HUES48 (cell line): Measurements from ENCODE around the gene DGUOK.
"Not testable (repeated sequence)": the region's sequence is repeated elsewhere in the genome, so short reads cannot be mapped to it uniquely, and the experiment has no call there.

Experiments
- H3K27ac ChIP-seq: one replicate; pipeline ENCODE4 v1.7.0; 2013; ENCODE audit warnings: low read depth, low read length, inconsistent platforms
- H3K27me3 ChIP-seq: 2 replicates; pipeline ENCODE4 v1.6.1; 2013; ENCODE audit warnings: mild to moderate bottlenecking, low read length; ENCODE audit not compliant: control insufficient read depth, insufficient read depth
- H3K36me3 ChIP-seq: 2 replicates; pipeline ENCODE4 v1.6.1; 2013; ENCODE audit warnings: low read length; ENCODE audit not compliant: control insufficient read depth, insufficient read depth
- H3K4me1 ChIP-seq: 2 replicates; pipeline ENCODE4 v1.6.1; 2013; ENCODE audit warnings: mild to moderate bottlenecking, low read length; ENCODE audit not compliant: control insufficient read depth, insufficient read depth
- H3K4me3 ChIP-seq: 2 replicates; pipeline ENCODE4 v1.5.1; 2013; ENCODE audit warnings: mild to moderate bottlenecking, low read depth, low read length
- H3K9ac ChIP-seq: 2 replicates; pipeline ENCODE4 v1.6.1; 2013; ENCODE audit warnings: mild to moderate bottlenecking, low read depth, low read length, moderate library complexity
- H3K9me3 ChIP-seq: 2 replicates; pipeline ENCODE4 v1.6.1; 2013; ENCODE audit warnings: low read length; ENCODE audit not compliant: control insufficient read depth, insufficient read depth

The DGUOK gene

GRCh38 chr2:73902284-73902683 lies 24.4 kb upstream of the DGUOK start:
- Histone ChIP-seq H3K27me3 (no peaks in the 10 kb centered on the region), H3K9me3 (no peaks in the 10 kb centered on the region), H3K4me1 (no peaks in the 10 kb centered on the region), H3K27ac (no peak overlapping the region), H3K4me3 (no peak overlapping the region), H3K9ac (no peak overlapping the region), H3K36me3 (no peaks in the 10 kb centered on the region)

- no peaks in the 10 kb centered on the region for H3K36me3 ChIP-seq
- H3K27me3 ChIP-seq = no peaks in the 10 kb centered on the region
- H3K9ac ChIP-seq = no peak overlapping the region
- no peak overlapping the region for H3K27ac ChIP-seq
- no peaks in the 10 kb centered on the region for H3K9me3 ChIP-seq
- peaks cover 2% of the 10 kb centered on the region; the same call in 1 of the 2 replicates for H3K4me1 ChIP-seq
- H3K4me3 ChIP-seq = no peak overlapping the region
Measured at GRCh38 chr2:73903313-73903712, 23.4 kb upstream of the DGUOK start.

- not testable (repeated sequence) for H3K36me3 ChIP-seq, H3K9me3 ChIP-seq, H3K4me1 ChIP-seq, H3K9ac ChIP-seq, H3K27me3 ChIP-seq, H3K4me3 ChIP-seq, H3K27ac ChIP-seq
Measured at GRCh38 chr2:73903949-73904613, 22.6 kb upstream of the DGUOK start.

GRCh38 chr2:73904952-73905351 lies 21.7 kb upstream of the DGUOK start:
- Histone ChIP-seq H3K36me3 (no peaks in the 10 kb centered on the region), H3K27ac (no peak overlapping the region), H3K4me3 (no peak overlapping the region), H3K9me3 (no peaks in the 10 kb centered on the region), H3K4me1 (peaks cover 2% of the 10 kb centered on the region; the same call in 1 of the 2 replicates), H3K27me3 (no peaks in the 10 kb centered on the region), H3K9ac (no peak overlapping the region)

- Histone ChIP-seq H3K36me3 (no peaks in the 10 kb centered on the region), H3K27me3 (no peaks in the 10 kb centered on the region), H3K27ac (no peak overlapping the region), H3K4me1 (peaks cover 2% of the 10 kb centered on the region; the same call in 1 of the 2 replicates), H3K4me3 (no peak overlapping the region), H3K9ac (no peak overlapping the region), H3K9me3 (no peaks in the 10 kb centered on the region)
Measured at GRCh38 chr2:73906847-73907505, 19.7 kb upstream of the DGUOK start.

GRCh38 chr2:73907840-73908452 lies 18.7 kb upstream of the DGUOK start:
- no peaks in the 10 kb centered on the region for H3K9me3 ChIP-seq
- no peaks in the 10 kb centered on the region for H3K36me3 ChIP-seq
- peaks cover 2% of the 10 kb centered on the region; the same call in 1 of the 2 replicates for H3K4me1 ChIP-seq
- H3K27ac ChIP-seq = no peak overlapping the region
- H3K4me3 ChIP-seq = no peak overlapping the region
- H3K9ac ChIP-seq = no peak overlapping the region
- no peaks in the 10 kb centered on the region for H3K27me3 ChIP-seq

- Histone ChIP-seq H3K36me3 (no peaks in the 10 kb centered on the region), H3K9me3 (no peaks in the 10 kb centered on the region)
Measured at GRCh38 chr2:73908689-73909652, 17.7 kb upstream of the DGUOK start.

GRCh38 chr2:73910873-73911547 lies 15.7 kb upstream of the DGUOK start:
- Histone ChIP-seq H3K9ac (no peak overlapping the region), H3K4me3 (no peak overlapping the region), H3K27me3 (no peaks in the 10 kb centered on the region), H3K4me1 (peaks cover 2% of the 10 kb centered on the region; the same call in 1 of the 2 replicates), H3K9me3 (no peaks in the 10 kb centered on the region), H3K36me3 (no peaks in the 10 kb centered on the region), H3K27ac (no peak overlapping the region)

More at GRCh38 chr2:73908689-73909652, 17.7 kb upstream of the DGUOK start:
- no peak overlapping the region for H3K9ac ChIP-seq
- H3K27ac ChIP-seq = no peak overlapping the region
- H3K27me3 ChIP-seq = no peaks in the 10 kb centered on the region
- H3K4me1 ChIP-seq = peaks cover 2% of the 10 kb centered on the region; the same call in 1 of the 2 replicates
- no peak overlapping the region for H3K4me3 ChIP-seq

- Histone ChIP-seq H3K9ac (no peak overlapping the region), H3K4me3 (no peak overlapping the region), H3K27me3 (no peaks in the 10 kb centered on the region), H3K27ac (no peak overlapping the region), H3K4me1 (peaks cover 2% of the 10 kb centered on the region; the same call in 1 of the 2 replicates), H3K9me3 (no peaks in the 10 kb centered on the region), H3K36me3 (no peaks in the 10 kb centered on the region)
Measured at GRCh38 chr2:73911548-73912208, 15.0 kb upstream of the DGUOK start.
